Heart left ventricle (tissue), 16 donors: ENCODE results near the gene CLIP2. TPM values are rescaled to one million over a fixed set of nuclear protein-coding genes. Genes with fewer than 3 reads are reported as not detected.
"Not testable (repeated sequence)": the region's sequence is repeated elsewhere in the genome, so short reads cannot be mapped to it uniquely, and the experiment has no call there.

Source experiments
- ATAC-seq, 4 donors: fragments of 200-7000 bp; cut with Tn5 transposase; one replicate each; pipeline ENCODE4 v1.9.1; 2020 to 2022; ENCODE audit warnings: moderate library complexity in 4 of 4, mild to moderate bottlenecking in 3 of 4, moderate number of reproducible peaks in 1 of 4
- DNase-seq, 5 donors: peaks; one replicate each; pipeline ENCODE4 v3.0.0-alpha.2; 2020
- H3K27ac ChIP-seq, 12 donors: fragments of 200-600 bp; sonication (generic) in 4 of 12; one replicate each; pipeline versions ENCODE4 v1.5.0 to v1.8.0; 2016 to 2022; ENCODE audit warnings: mild to moderate bottlenecking in 2 of 12
- H3K27me3 ChIP-seq, 9 donors: fragments of 200-600 bp; sonication (generic) in 2 of 9; one replicate each; pipeline versions ENCODE4 v1.5.1 to v1.8.0; 2016 to 2022; ENCODE audit warnings: mild to moderate bottlenecking in 3 of 9
- H3K36me3 ChIP-seq, 9 donors: fragments of 200-600 bp; sonication (generic) in 2 of 9; one replicate each; pipeline versions ENCODE4 v1.5.0 to v1.8.0; 2018 to 2022; ENCODE audit warnings: mild to moderate bottlenecking in 2 of 9
- H3K4me1 ChIP-seq, 12 donors: fragments of 200-600 bp; sonication (generic) in 4 of 12; one replicate each; pipeline versions ENCODE4 v1.5.0 to v1.8.0; 2016 to 2022; ENCODE audit warnings: mild to moderate bottlenecking in 3 of 12
- H3K4me3 ChIP-seq, 12 donors: fragments of 200-600 bp; sonication (generic) in 4 of 12; one replicate each; pipeline versions ENCODE4 v1.5.0 to v1.8.0; 2017 to 2022; ENCODE audit warnings: mild to moderate bottlenecking in 9 of 12, moderate library complexity in 4 of 12
- H3K9me3 ChIP-seq, 12 donors: fragments of 200-600 bp; sonication (generic) in 4 of 12; one replicate each; pipeline versions ENCODE4 v1.5.0 to v1.8.0; 2016 to 2022; ENCODE audit warnings: mild to moderate bottlenecking in 1 of 12
- POLR2A ChIP-seq, 2 donors: fragments of 450-650 bp; IDR thresholded peaks; one replicate each; pipeline ENCODE4 v1.6.1; 2017; ENCODE audit warnings: antibody characterized with exemption in 2 of 2, mild to moderate bottlenecking in 2 of 2, moderate library complexity in 2 of 2
- WGBS, 4 donors: extraction: QIAGEN DNeasy Blood & Tissue Kit in 2 of 4; methylation state at CpG; one replicate each; pipeline versions ENCODE4 v1.1.5 to v1.1.7; 2013 to 2018; 5-methylcytosine and 5-hydroxymethylcytosine counted together
- intact Hi-C, 10 donors: fragments of 100-400 bp; cut with DNase I; formaldehyde crosslinking; loops; one replicate each; pipeline versions ENCODE4 v1.11.1 to v1.14.2; 2022
- polyA plus RNA-seq, 2 donors: library from polyadenylated mRNA; stranded (reverse); fragments of 200-250 nt; gene quantifications; one replicate each; pipeline ENCODE4 v1.2.3, GENCODE V29; 2013
- total RNA-seq, 9 donors: library from RNA; depleted of rRNA in 2 of 9; stranded (reverse); fragments of >200 nt in 2 of 9; fragmentation: NEBNext Ultra II Directional in 3 of 9; extraction: Animal tissue kit (Norgen Biotek cat#: 25700) in 3 of 9; gene quantifications; one replicate each; pipeline versions ENCODE4 v1.1.0 to v1.2.4, GENCODE V29; 2016 to 2023
- TF ChIP-seq, protein P1 (sequence below), 12 donors: fragments of 200-600 bp; sonication (generic) in 4 of 12; IDR thresholded peaks; one replicate each; pipeline versions ENCODE4 v1.5.0 to v1.8.0; 2018 to 2022; ENCODE audit warnings: antibody characterized with exemption in 12 of 12, mild to moderate bottlenecking in 5 of 12
- donor health status: ischemic (EF 13 %, LVEDD 7.1; RV severe dilation, severe dysfunction).
- donor health status: healthy with polysubstance abuse.
- donor health status: DM: no; HTN: yes; CAD: no.
- donor health status: DM: no; HTN: no; CAD: no.
- donor health status: ischemic (EF 25% LVEDD 6.9; RV normal size, moderate dysfunction).
- donor health status: ischemic (EF 25% LVEDD 5.7; RV mildly dilated, moderate dysfunction).
- donor health status: healthy.
- donor health status: DM: yes; HTN: yes; CAD: no.
- donor health status: ischemic (EF 35%, LVEDD 5.7; RV mildly dilated, moderate dysfunction).
- donor health status: nonischemic (EF 11% LVEDD 7.7; RV severe dilation, severe dysfunction).
- donor health status: DM: yes; HTN: yes; CAD: no.
- donor health status: PGD.
- donor health status: ischemic (EF 29% LVEDD 5.4; RV normal size, mild dysfunction).
- donor health status: nonischemic (EF 23%, LVEDD 6.1; RV moderate dilation, normal function).

CLIP2 gene
- total and polyA plus RNA-seq, 11 donors: 4.2 to 17.7 (median 9.0) TPM

DNA sequence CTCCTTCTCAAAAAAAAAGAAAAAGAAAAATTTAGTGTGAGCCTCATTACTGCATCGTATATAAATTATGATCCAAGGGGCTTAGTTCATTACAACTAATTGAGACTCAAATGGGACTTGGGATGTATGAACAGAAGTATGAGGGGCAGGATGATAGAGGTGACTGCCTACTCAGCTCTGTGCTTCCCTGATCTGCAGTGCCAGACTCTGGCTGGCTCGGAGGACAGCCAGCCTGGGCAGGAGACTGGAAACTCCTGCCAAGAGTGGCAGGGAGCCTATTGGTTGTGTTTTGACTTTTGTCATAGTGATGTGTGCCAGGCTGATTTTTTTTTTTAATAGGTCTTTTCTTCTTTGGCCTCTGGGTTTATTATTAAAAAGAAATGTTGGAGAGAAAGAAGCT lies 90.7 kb downstream of the CLIP2 start:
- intact Hi-C loops: loop anchor here in 5 of 10 donors (5.0 to 10.0 kb wide), 5 partner anchors 45 to 145 kb away; no protein-coding TSS in a partner anchor
- TF ChIP-seq POLR2A (IDR thresholded peaks at IDR 0.05): no peak
- TF ChIP-seq, protein P1, sequence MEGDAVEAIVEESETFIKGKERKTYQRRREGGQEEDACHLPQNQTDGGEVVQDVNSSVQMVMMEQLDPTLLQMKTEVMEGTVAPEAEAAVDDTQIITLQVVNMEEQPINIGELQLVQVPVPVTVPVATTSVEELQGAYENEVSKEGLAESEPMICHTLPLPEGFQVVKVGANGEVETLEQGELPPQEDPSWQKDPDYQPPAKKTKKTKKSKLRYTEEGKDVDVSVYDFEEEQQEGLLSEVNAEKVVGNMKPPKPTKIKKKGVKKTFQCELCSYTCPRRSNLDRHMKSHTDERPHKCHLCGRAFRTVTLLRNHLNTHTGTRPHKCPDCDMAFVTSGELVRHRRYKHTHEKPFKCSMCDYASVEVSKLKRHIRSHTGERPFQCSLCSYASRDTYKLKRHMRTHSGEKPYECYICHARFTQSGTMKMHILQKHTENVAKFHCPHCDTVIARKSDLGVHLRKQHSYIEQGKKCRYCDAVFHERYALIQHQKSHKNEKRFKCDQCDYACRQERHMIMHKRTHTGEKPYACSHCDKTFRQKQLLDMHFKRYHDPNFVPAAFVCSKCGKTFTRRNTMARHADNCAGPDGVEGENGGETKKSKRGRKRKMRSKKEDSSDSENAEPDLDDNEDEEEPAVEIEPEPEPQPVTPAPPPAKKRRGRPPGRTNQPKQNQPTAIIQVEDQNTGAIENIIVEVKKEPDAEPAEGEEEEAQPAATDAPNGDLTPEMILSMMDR (IDR thresholded peaks at IDR 0.05): no peak
- Histone ChIP-seq H3K9me3 (no peaks in the 10 kb centered on the region), H3K27me3 (no peaks in the 10 kb centered on the region), H3K4me3 (no peak overlapping the region), H3K36me3 (peaks cover 0 to 29% (median 10%) of the 10 kb centered on the region in 9 donors), H3K27ac (peak overlapping the region in 1 of 12 donors; percentile 36), H3K4me1 (peaks cover 0 to 4% (median 0%) of the 10 kb centered on the region in 12 donors)
- WGBS, 4 donors: 63 to 76% (median 68%) methylated on average over 2 of the region's 2 CpGs
- peak in 3 of 5 donors; percentile 35 to 71 (median 59) for DNase-seq
- ATAC-seq: peak; percentile 90 to 97 (median 94)

DNA sequence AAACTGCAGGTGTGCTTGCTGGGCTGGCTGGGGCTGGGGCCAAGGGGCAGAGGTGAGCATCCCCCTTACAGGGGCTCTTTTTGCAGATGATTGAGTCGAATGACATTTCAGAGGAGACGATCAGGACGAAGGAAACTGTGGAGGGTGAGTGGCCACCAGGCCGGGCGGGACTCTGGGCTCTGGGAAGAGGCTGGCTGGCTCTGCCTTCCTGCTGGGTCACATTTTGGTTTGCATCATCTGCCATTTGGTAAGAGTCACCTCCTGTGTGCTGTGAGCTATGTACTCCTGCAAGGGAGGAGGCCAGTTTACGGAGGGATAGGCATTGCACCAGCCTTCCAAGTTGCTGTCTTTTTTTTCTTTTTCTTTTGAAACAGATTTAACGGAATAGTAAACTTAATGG lies 91.5 kb downstream of the CLIP2 start:
- intact Hi-C loops: loop anchor here in 1 of 10 donors (10.0 kb wide), 1 partner anchor 46 kb away; no protein-coding TSS in a partner anchor
- no peaks in the 10 kb centered on the region for H3K27me3 ChIP-seq
- H3K4me1 ChIP-seq: peaks cover 0 to 4% (median 0%) of the 10 kb centered on the region in 12 donors
- H3K4me3 ChIP-seq: no peak overlapping the region
- TF ChIP-seq POLR2A (IDR thresholded peaks at IDR 0.05): no peak
- TF ChIP-seq, protein P1 (IDR thresholded peaks at IDR 0.05): no peak
- H3K27ac ChIP-seq: peak overlapping the region in 1 of 12 donors; percentile 36
- peaks cover 0 to 27% (median 10%) of the 10 kb centered on the region in 9 donors for H3K36me3 ChIP-seq
- WGBS, 4 donors: 83 to 87% (median 85%) methylated on average over 7 of the region's 7 CpGs
- ATAC-seq (no peak), DNase-seq (no peak)
- no peaks in the 10 kb centered on the region for H3K9me3 ChIP-seq

DNA sequence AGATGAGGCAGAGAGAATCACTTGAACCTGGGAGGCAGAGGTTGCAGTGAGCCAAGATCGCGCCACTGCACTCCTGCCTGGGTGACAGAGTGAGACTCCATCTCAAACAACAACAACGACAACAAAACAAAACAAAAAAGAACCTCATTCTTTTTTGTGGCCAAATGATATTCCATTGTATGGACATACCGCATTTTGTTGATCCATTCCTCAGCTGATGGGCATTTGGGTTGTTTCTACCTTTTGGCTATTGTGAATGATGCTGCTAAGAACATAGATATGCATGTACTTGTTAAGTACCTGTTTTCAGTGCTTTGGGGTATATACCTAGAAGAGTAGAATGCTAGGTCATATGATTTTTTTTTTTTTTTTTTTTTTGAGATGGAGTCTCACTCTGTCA lies 94.9 kb downstream of the CLIP2 start:
- intact Hi-C loops: loop anchor here in 1 of 10 donors (10.0 kb wide), 1 partner anchor 49 kb away; no protein-coding TSS in a partner anchor
- 73 to 97% (median 80%) methylated on average over 4 of the region's 4 CpGs for WGBS, 4 donors
- not testable (repeated sequence) for H3K27ac ChIP-seq, H3K4me1 ChIP-seq, DNase-seq, H3K27me3 ChIP-seq, H3K9me3 ChIP-seq, ATAC-seq, H3K4me3 ChIP-seq
- peaks cover 0 to 35% (median 21%) of the 10 kb centered on the region in 9 donors for H3K36me3 ChIP-seq

DNA sequence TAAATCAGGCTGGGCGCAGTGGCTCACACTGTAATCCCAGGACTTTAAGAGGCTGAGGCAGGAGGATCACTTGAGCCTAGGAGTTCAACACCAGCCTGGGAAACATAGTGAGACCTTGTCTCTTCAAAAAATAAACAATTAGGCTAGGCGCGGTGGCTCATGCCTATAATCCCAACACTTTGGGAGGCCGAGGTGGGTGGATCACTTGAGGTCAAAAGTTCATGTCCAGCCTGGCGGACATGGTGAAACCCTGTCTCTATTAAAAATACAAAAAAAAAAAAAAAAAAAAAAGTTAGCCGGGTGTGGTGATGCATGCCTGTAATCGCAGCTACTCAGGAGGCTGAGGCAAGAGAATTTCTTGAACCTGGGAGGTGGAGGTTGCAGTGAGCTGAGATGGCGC lies 95.6 kb downstream of the CLIP2 start:
- not testable (repeated sequence) for DNase-seq, ATAC-seq, H3K9me3 ChIP-seq, H3K27ac ChIP-seq, H3K4me3 ChIP-seq, H3K27me3 ChIP-seq, H3K4me1 ChIP-seq
- intact Hi-C loops: loop anchor here in 1 of 10 donors (10.0 kb wide), 1 partner anchor 50 kb away; no protein-coding TSS in a partner anchor
- peaks cover 0 to 42% (median 21%) of the 10 kb centered on the region in 9 donors for H3K36me3 ChIP-seq
- WGBS, 4 donors: 86 to 95% (median 91%) methylated on average over 8 of the region's 8 CpGs

DNA sequence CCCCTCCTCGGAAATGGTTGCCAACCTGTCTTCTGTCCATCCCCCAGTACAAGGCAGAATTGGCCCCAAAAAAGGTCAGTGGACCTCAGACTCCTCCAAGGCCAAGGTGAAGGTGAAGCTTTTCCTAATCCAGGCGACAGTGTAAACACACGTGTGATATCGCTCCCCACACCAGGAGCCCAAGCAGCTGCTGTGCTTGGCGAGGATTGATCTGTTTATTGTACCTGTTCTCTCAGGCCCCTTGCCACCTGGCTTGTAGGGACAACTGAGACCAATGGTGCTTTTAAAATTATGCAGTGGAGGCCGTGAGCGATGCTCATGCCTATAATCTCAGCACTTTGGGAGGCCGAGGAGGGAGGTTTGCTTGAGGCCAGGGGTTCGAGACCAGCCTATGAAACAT lies 98.4 kb downstream of the CLIP2 start:
- ATAC-seq: no peak
- no peaks in the 10 kb centered on the region for H3K27me3 ChIP-seq
- peaks cover 0 to 56% (median 25%) of the 10 kb centered on the region in 9 donors for H3K36me3 ChIP-seq
- H3K27ac ChIP-seq: no peak overlapping the region
- H3K4me3 ChIP-seq: no peak overlapping the region
- intact Hi-C loops: loop anchor here in 1 of 10 donors (10.0 kb wide), 1 partner anchor 53 kb away; no protein-coding TSS in a partner anchor
- DNase-seq: peak in 1 of 5 donors; percentile 42
- WGBS, 4 donors: 93 to 96% (median 95%) methylated on average over 9 of the region's 9 CpGs
- no peaks in the 10 kb centered on the region for H3K9me3 ChIP-seq
- TF ChIP-seq, protein P1 (IDR thresholded peaks at IDR 0.05): no peak
- H3K4me1 ChIP-seq: no peaks in the 10 kb centered on the region
